SK-N-SH treated with all-trans-retinoic acid at 6 μM for 48 hours (cell line): Measurements from ENCODE around the gene KIFC3.

Source experiments
- ARNTL ChIP-seq: fragments of 450-650 bp; formaldehyde crosslinking; IDR thresholded peaks from 2 replicates; pipeline ENCODE4 v1.5.0; 2020; ENCODE audit warnings: low read depth, mild to moderate bottlenecking, moderate library complexity, borderline replicate concordance
- CREB5 ChIP-seq: fragments of 250-450 bp; sonication (Bioruptor Pico); IDR thresholded peaks from 2 replicates; pipeline ENCODE4 v1.5.1; 2020; ENCODE audit warnings: low read depth, mild to moderate bottlenecking, moderate library complexity
- CSDC2 ChIP-seq: fragments of 250-450 bp; sonication (Bioruptor Pico); IDR thresholded peaks from 2 replicates; pipeline ENCODE4 v1.5.0; 2020; ENCODE audit warnings: mild to moderate bottlenecking, moderate library complexity
- OSR1 ChIP-seq: fragments of 250-450 bp; sonication (Bioruptor Pico); IDR thresholded peaks from 2 replicates; pipeline ENCODE4 v1.8.0; 2022; ENCODE audit warnings: moderate library complexity, mild to moderate bottlenecking, inconsistent platforms
- PATZ1 ChIP-seq: fragments of 250-450 bp; sonication (Bioruptor Pico); IDR thresholded peaks from 2 replicates; pipeline ENCODE4 v1.8.0; 2020; ENCODE audit warnings: mild to moderate bottlenecking, moderate library complexity, borderline replicate concordance
- POU6F1 ChIP-seq: fragments of 250-450 bp; sonication (Bioruptor Pico); IDR thresholded peaks from 2 replicates; pipeline ENCODE4 v1.8.0; 2021; ENCODE audit warnings: low read depth, mild to moderate bottlenecking, moderate library complexity, borderline replicate concordance
- RARB ChIP-seq: fragments of 250-450 bp; sonication (Bioruptor Pico); IDR thresholded peaks from 2 replicates; pipeline ENCODE4 v1.8.0; 2021; ENCODE audit warnings: mild to moderate bottlenecking, moderate library complexity
- SNAI2 ChIP-seq: fragments of 250-450 bp; sonication (Bioruptor Pico); IDR thresholded peaks from 2 replicates; pipeline ENCODE4 v1.5.0; 2020; ENCODE audit warnings: mild to moderate bottlenecking, moderate library complexity
- ZFP3 ChIP-seq: fragments of 250-450 bp; sonication (Bioruptor Pico); IDR thresholded peaks from 2 replicates; pipeline ENCODE4 v1.5.0; 2020; ENCODE audit warnings: mild to moderate bottlenecking, moderate library complexity
- ZFP30 ChIP-seq: fragments of 450-650 bp; formaldehyde crosslinking; IDR thresholded peaks from 2 replicates; pipeline ENCODE4 v1.5.0; 2022; ENCODE audit warnings: mild to moderate bottlenecking, moderate library complexity
- ZNF565 ChIP-seq: fragments of 450-650 bp; formaldehyde crosslinking; conservative IDR thresholded peaks from 2 replicates; pipeline ENCODE4 v1.5.0; 2020; ENCODE audit warnings: low read depth, mild to moderate bottlenecking, moderate library complexity
- ZNF70 ChIP-seq: fragments of 450-650 bp; formaldehyde crosslinking; IDR thresholded peaks from 2 replicates; pipeline ENCODE4 v1.5.0; 2020; ENCODE audit warnings: mild to moderate bottlenecking, moderate library complexity

- TF ChIP-seq CREB5 (no peak), POU6F1 (CRISPR knock-in tag) (no peak), ZFP30 (CRISPR knock-in tag) (no peak), ZNF70 (CRISPR knock-in tag) (no peak), SNAI2 (no peak), PATZ1 (CRISPR knock-in tag) (no peak), RARB (CRISPR knock-in tag) (no peak), ZFP3 (CRISPR knock-in tag) (no peak), CSDC2 (CRISPR knock-in tag) (no peak), OSR1 (CRISPR knock-in tag) (no peak), ARNTL (CRISPR knock-in tag) (no peak), ZNF565 (no peak)
Measured at GRCh38 chr16:57791195-57791892, 10.9 kb downstream of the KIFC3 start.
